T-helper 2 cell (primary cell): ENCODE measurements around the gene SMAGP.

ENCODE experiments used
- DNase-seq, 5 experiments: peaks; one replicate each; pipeline versions ENCODE4 v3.0.0 to v3.0.0-alpha.2; 2012 to 2022

Gene SMAGP

GRCh38 chr12:51195841-51196240 is 74.4 kb downstream of the SMAGP start:
- DNase-seq: no peak
